Lower leg skin (tissue), 4 donors: Measurements from ENCODE around the gene PSMD13. TPM values are rescaled to one million over a fixed set of nuclear protein-coding genes. Genes with fewer than 3 reads are reported as not detected.
A peak's percentile ranks its signal among the peaks of the same experiment; 100 is the strongest.
"Not testable (repeated sequence)": the region's sequence is repeated elsewhere in the genome, so short reads cannot be mapped to it uniquely, and the experiment has no call there.

ENCODE experiments used
- DNase-seq, 2 donors: peaks; one replicate each; pipeline ENCODE4 v3.0.0-alpha.2; 2019; ENCODE audit warnings: low spot score in 2 of 2
- H3K4me3 ChIP-seq: fragments of 200-600 bp; sonication (generic); 2 replicates; pipeline ENCODE4 v1.5.1; 2017; ENCODE audit warnings: mild to moderate bottlenecking, low read depth; ENCODE audit not compliant: poor library complexity, severe bottlenecking
- POLR2A ChIP-seq, 2 donors: fragments of 450-650 bp; IDR thresholded peaks; one replicate each; pipeline ENCODE4 v1.6.1; 2016 to 2017; ENCODE audit warnings: antibody characterized with exemption in 2 of 2, mild to moderate bottlenecking in 1 of 2, moderate library complexity in 1 of 2
- WGBS, 2 donors: methylation state at CpG; one replicate each; pipeline ENCODE4 v1.1.5; 2018; 5-methylcytosine and 5-hydroxymethylcytosine counted together
- intact Hi-C: fragments of 100-400 bp; cut with DNase I; formaldehyde crosslinking; loops from one replicate; pipeline ENCODE4 v1.15.0; 2023; ENCODE audit warnings: low total_unique reads
- total RNA-seq, 4 donors: library from RNA; depleted of rRNA; stranded (reverse); fragments of >200 nt; gene quantifications; one replicate each; pipeline ENCODE4 v1.1.0, GENCODE V29; 2016
- TF ChIP-seq, protein P1 (sequence below), 3 donors: fragments of 450-650 bp; IDR thresholded peaks; one replicate each; pipeline ENCODE4 v1.5.1; 2016; ENCODE audit warnings: antibody characterized with exemption in 3 of 3, mild to moderate bottlenecking in 3 of 3, moderate library complexity in 2 of 3

PSMD13 gene
- 100 to 1,000 TPM in 1 of 4 donors, 10 to 100 TPM in 3; 65.1 to 115 (median 90.8) TPM for total RNA-seq

- TF ChIP-seq POLR2A (IDR thresholded peaks at IDR 0.05) = no peak
- TF ChIP-seq, protein P1, sequence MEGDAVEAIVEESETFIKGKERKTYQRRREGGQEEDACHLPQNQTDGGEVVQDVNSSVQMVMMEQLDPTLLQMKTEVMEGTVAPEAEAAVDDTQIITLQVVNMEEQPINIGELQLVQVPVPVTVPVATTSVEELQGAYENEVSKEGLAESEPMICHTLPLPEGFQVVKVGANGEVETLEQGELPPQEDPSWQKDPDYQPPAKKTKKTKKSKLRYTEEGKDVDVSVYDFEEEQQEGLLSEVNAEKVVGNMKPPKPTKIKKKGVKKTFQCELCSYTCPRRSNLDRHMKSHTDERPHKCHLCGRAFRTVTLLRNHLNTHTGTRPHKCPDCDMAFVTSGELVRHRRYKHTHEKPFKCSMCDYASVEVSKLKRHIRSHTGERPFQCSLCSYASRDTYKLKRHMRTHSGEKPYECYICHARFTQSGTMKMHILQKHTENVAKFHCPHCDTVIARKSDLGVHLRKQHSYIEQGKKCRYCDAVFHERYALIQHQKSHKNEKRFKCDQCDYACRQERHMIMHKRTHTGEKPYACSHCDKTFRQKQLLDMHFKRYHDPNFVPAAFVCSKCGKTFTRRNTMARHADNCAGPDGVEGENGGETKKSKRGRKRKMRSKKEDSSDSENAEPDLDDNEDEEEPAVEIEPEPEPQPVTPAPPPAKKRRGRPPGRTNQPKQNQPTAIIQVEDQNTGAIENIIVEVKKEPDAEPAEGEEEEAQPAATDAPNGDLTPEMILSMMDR (IDR thresholded peaks at IDR 0.05) = no peak
- peak; percentile 75 to 96 for DNase-seq
- H3K4me3 ChIP-seq = peak within 1 kb of the TSS; percentile 92
- 2% methylated on average over 52 to 62 of the region's 62 CpGs for WGBS, 2 donors
- intact Hi-C loops = no loop called here
Measured at GRCh38 chr11:236774-237767, at the start of gene PSMD13. Gene PSMD13, plus strand, starts transcription at chr11:236976. Its CDS starts 74 bp downstream, at chr11:237050.

DNA sequence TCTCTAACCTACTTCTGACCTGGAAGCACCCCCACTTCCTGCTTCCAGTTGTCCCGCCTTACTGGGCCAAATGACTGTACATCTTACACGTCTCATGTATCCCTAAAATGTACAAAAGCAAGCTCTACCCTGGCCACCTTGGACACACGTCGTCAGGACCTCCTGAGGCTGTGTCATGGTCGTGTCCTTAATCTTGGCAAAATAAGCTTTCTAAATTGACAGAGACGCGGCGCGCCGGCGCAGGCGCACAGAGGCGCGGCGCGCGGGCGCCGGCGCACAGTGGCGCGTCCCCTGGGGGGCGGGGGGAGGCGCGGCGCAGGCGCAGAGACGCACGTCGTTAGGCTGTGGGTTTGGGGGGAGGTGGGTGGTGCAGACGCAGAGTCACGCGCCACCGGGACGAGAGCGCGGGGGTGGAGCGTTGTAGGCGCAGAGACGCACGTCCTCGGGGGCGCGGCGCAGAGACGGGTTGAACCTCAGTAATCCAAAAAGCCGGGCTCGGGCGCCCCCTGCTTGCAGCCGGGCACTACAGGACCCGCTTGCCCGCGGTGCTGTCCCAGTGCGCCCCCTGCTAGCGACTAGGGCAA, 47.5 kb upstream of the PSMD13 start:
- H3K4me3 ChIP-seq, intact Hi-C loops: not testable (repeated sequence)
- WGBS, 2 donors = 82 to 89% methylated on average over 36 to 47 of the region's 55 CpGs
- peak in 1 of 2 donors; percentile 74 for DNase-seq

GRCh38 chr11:189843-190311, 46.9 kb upstream of the PSMD13 start:
- peak in 1 of 2 donors; percentile 28 for DNase-seq
- 59% methylated on average over 10 of the region's 25 CpGs; no CpG with 5 or more reads in 1 of the 2 donors for WGBS, 2 donors
- H3K4me3 ChIP-seq, intact Hi-C loops: not testable (repeated sequence)

DNA sequence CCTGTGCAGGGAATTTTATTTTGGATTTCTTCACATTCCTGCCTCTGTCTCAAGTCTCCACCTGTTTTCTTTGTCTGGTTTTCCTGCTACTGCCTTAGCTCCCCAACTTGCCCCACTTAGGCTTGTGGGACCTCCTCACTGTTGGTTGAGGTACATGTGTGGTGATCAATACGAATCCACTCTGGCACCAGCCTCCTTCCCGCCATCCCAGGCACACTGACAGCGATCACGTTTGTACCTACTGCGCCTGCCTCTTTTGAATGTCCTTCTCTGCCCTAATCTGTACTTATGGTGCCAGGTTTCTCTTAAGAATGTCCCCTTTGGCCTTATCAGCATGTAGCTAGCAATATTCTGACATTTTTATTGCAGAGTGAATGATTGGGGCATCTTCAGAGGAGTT, 46.2 kb upstream of the PSMD13 start:
- H3K4me3 ChIP-seq, intact Hi-C loops: not testable (repeated sequence)
- 74 to 87% methylated on average over 5 of the region's 5 CpGs for WGBS, 2 donors
- peak in 1 of 2 donors; percentile 59 for DNase-seq

- peak in 1 of 2 donors; percentile 49 for DNase-seq
Measured at GRCh38 chr11:191490-192478, 45.0 kb upstream of the PSMD13 start.

GRCh38 chr11:192674-193128, 44.1 kb upstream of the PSMD13 start, which contains the start of gene SCGB1C1:
Gene SCGB1C1, plus strand, starts transcription at chr11:193078. Its CDS starts 22 bp downstream, at chr11:193100.
- no CpG with 5 or more reads among the region's 11 CpGs for WGBS, 2 donors
- intact Hi-C loops, H3K4me3 ChIP-seq, DNase-seq: not testable (repeated sequence)

More at GRCh38 chr11:191490-192478, 45.0 kb upstream of the PSMD13 start:
- WGBS, 2 donors = 64 to 69% methylated on average over 4 of the region's 8 CpGs
- H3K4me3 ChIP-seq, intact Hi-C loops: not testable (repeated sequence)

GRCh38 chr11:193481-193880, 43.3 kb upstream of the PSMD13 start:
- 67 to 71% methylated on average over 4 to 5 of the region's 5 CpGs for WGBS, 2 donors

More at GRCh38 chr11:193481-193880, 43.3 kb upstream of the PSMD13 start:
- DNase-seq = peak; percentile 13 to 74
- H3K4me3 ChIP-seq, intact Hi-C loops: not testable (repeated sequence)
